ENCODE results near the gene UBE2E3. TPM values are rescaled to one million over a fixed set of nuclear protein-coding genes. Genes with fewer than 3 reads are reported as not detected.

UBE2E3 gene
- total RNA-seq, 1 donor = 28.9 TPM

GRCh38 chr2:180960982-180961381 lies 19.4 kb upstream of the UBE2E3 start:
- Histone ChIP-seq H3K9me3 (ENCODE audit: low read depth, low read length) (no peaks in the 10 kb centered on the region), H3K27me3 (ENCODE audit: insufficient read depth, low read length) (peaks cover 3% of the 10 kb centered on the region), H3K4me1 (ENCODE audit: insufficient read depth, low read length) (no peaks in the 10 kb centered on the region), H3K4me3 (ENCODE audit: low read length) (no peak overlapping the region)

GRCh38 chr2:180962727-180963314 lies 17.6 kb upstream of the UBE2E3 start:
- Histone ChIP-seq H3K4me3 (ENCODE audit: low read length) (no peak overlapping the region), H3K27me3 (ENCODE audit: insufficient read depth, low read length) (peaks cover 3% of the 10 kb centered on the region), H3K9me3 (ENCODE audit: low read depth, low read length) (no peaks in the 10 kb centered on the region), H3K4me1 (ENCODE audit: insufficient read depth, low read length) (no peaks in the 10 kb centered on the region)

GRCh38 chr2:180966378-180966777 lies 14.0 kb upstream of the UBE2E3 start:
- no peak overlapping the region for H3K4me3 ChIP-seq (ENCODE audit: low read length)
- no peaks in the 10 kb centered on the region for H3K4me1 ChIP-seq (ENCODE audit: insufficient read depth, low read length)

GRCh38 chr2:180969124-180969523 lies 11.3 kb upstream of the UBE2E3 start:
- H3K27me3 ChIP-seq (ENCODE audit: insufficient read depth, low read length) = no peaks in the 10 kb centered on the region
- no peaks in the 10 kb centered on the region for H3K9me3 ChIP-seq (ENCODE audit: low read depth, low read length)
- no peak overlapping the region for H3K4me3 ChIP-seq (ENCODE audit: low read length)
- no peaks in the 10 kb centered on the region for H3K4me1 ChIP-seq (ENCODE audit: insufficient read depth, low read length)

More at GRCh38 chr2:180966378-180966777, 14.0 kb upstream of the UBE2E3 start:
- Histone ChIP-seq H3K27me3 (ENCODE audit: insufficient read depth, low read length) (no peaks in the 10 kb centered on the region), H3K9me3 (ENCODE audit: low read depth, low read length) (no peaks in the 10 kb centered on the region)

GRCh38 chr2:180970016-180970415 lies 10.4 kb upstream of the UBE2E3 start:
- no peaks in the 10 kb centered on the region for H3K9me3 ChIP-seq (ENCODE audit: low read depth, low read length)
- H3K27me3 ChIP-seq (ENCODE audit: insufficient read depth, low read length) = no peaks in the 10 kb centered on the region
- no peaks in the 10 kb centered on the region for H3K4me1 ChIP-seq (ENCODE audit: insufficient read depth, low read length)
- no peak overlapping the region for H3K4me3 ChIP-seq (ENCODE audit: low read length)

GRCh38 chr2:180971811-180972210 lies 8.6 kb upstream of the UBE2E3 start:
- Histone ChIP-seq H3K9me3 (ENCODE audit: low read depth, low read length) (no peaks in the 10 kb centered on the region), H3K4me3 (ENCODE audit: low read length) (no peak overlapping the region), H3K27me3 (ENCODE audit: insufficient read depth, low read length) (no peaks in the 10 kb centered on the region), H3K4me1 (ENCODE audit: insufficient read depth, low read length) (no peaks in the 10 kb centered on the region)

GRCh38 chr2:180975585-180975984 lies 4.8 kb upstream of the UBE2E3 start:
- H3K4me1 ChIP-seq (ENCODE audit: insufficient read depth, low read length) = peaks cover 8% of the 10 kb centered on the region
- H3K4me3 ChIP-seq (ENCODE audit: low read length) = no peak overlapping the region
- H3K27me3 ChIP-seq (ENCODE audit: insufficient read depth, low read length) = no peaks in the 10 kb centered on the region
- no peaks in the 10 kb centered on the region for H3K9me3 ChIP-seq (ENCODE audit: low read depth, low read length)

- Histone ChIP-seq H3K9me3 (ENCODE audit: low read depth, low read length) (no peaks in the 10 kb centered on the region), H3K27me3 (ENCODE audit: insufficient read depth, low read length) (no peaks in the 10 kb centered on the region), H3K4me1 (ENCODE audit: insufficient read depth, low read length) (peaks cover 27% of the 10 kb centered on the region), H3K4me3 (ENCODE audit: low read length) (no peak overlapping the region)
Observed at GRCh38 chr2:180978903-180979748, 1.3 kb upstream of the UBE2E3 start.

GRCh38 chr2:180979749-180980105 lies 678 bp upstream of the UBE2E3 start:
- no peaks in the 10 kb centered on the region for H3K27me3 ChIP-seq (ENCODE audit: insufficient read depth, low read length)
- no peaks in the 10 kb centered on the region for H3K9me3 ChIP-seq (ENCODE audit: low read depth, low read length)
- peaks cover 27% of the 10 kb centered on the region for H3K4me1 ChIP-seq (ENCODE audit: insufficient read depth, low read length)
- peak overlapping the region; percentile 55 for H3K4me3 ChIP-seq (ENCODE audit: low read length)

- H3K27me3 ChIP-seq (ENCODE audit: insufficient read depth, low read length) = no peaks in the 10 kb centered on the region
- H3K4me1 ChIP-seq (ENCODE audit: insufficient read depth, low read length) = peaks cover 27% of the 10 kb centered on the region
- peak overlapping the region; percentile 68 for H3K4me3 ChIP-seq (ENCODE audit: low read length)
- no peaks in the 10 kb centered on the region for H3K9me3 ChIP-seq (ENCODE audit: low read depth, low read length)
Observed at GRCh38 chr2:180980943-180981911, 822 bp downstream of the UBE2E3 start.

- Histone ChIP-seq H3K4me1 (ENCODE audit: insufficient read depth, low read length) (peaks cover 27% of the 10 kb centered on the region), H3K27me3 (ENCODE audit: insufficient read depth, low read length) (no peaks in the 10 kb centered on the region), H3K9me3 (ENCODE audit: low read depth, low read length) (no peaks in the 10 kb centered on the region), H3K4me3 (ENCODE audit: low read length) (no peak overlapping the region)
Observed at GRCh38 chr2:180983468-180984242, 3.2 kb downstream of the UBE2E3 start.

GRCh38 chr2:180985771-180986395 lies 5.5 kb downstream of the UBE2E3 start:
- Histone ChIP-seq H3K4me3 (ENCODE audit: low read length) (no peak overlapping the region), H3K27me3 (ENCODE audit: insufficient read depth, low read length) (no peaks in the 10 kb centered on the region), H3K9me3 (ENCODE audit: low read depth, low read length) (no peaks in the 10 kb centered on the region), H3K4me1 (ENCODE audit: insufficient read depth, low read length) (peaks cover 19% of the 10 kb centered on the region)

- H3K4me3 ChIP-seq (ENCODE audit: low read length) = no peak overlapping the region
- peaks cover 12% of the 10 kb centered on the region for H3K4me1 ChIP-seq (ENCODE audit: insufficient read depth, low read length)
- no peaks in the 10 kb centered on the region for H3K27me3 ChIP-seq (ENCODE audit: insufficient read depth, low read length)
- H3K9me3 ChIP-seq (ENCODE audit: low read depth, low read length) = no peaks in the 10 kb centered on the region
Observed at GRCh38 chr2:180987146-180987545, 6.7 kb downstream of the UBE2E3 start.

- H3K4me3 ChIP-seq (ENCODE audit: low read length) = no peak overlapping the region
- H3K9me3 ChIP-seq (ENCODE audit: low read depth, low read length) = no peaks in the 10 kb centered on the region
- H3K4me1 ChIP-seq (ENCODE audit: insufficient read depth, low read length) = no peaks in the 10 kb centered on the region
Observed at GRCh38 chr2:180990337-180990736, 9.9 kb downstream of the UBE2E3 start.

More at GRCh38 chr2:180990337-180990736, 9.9 kb downstream of the UBE2E3 start:
- no peaks in the 10 kb centered on the region for H3K27me3 ChIP-seq (ENCODE audit: insufficient read depth, low read length)
